K562 (cell line): Measurements from ENCODE around the gene TRDMT1. TPM values are rescaled to one million over a fixed set of nuclear protein-coding genes. Genes with fewer than 3 reads are reported as not detected.

Source experiments
- ATAC-seq: fragments of 200-7000 bp; cut with Tn5 transposase; 3 replicates; pipeline ENCODE4 v1.9.1; 2020; ENCODE audit warnings: moderate library complexity
- BruUV-seq: library from RNA; stranded (reverse); fragments of 400-500 nt; replicated peaks from 2 replicates; lab custom pipeline; 2021; lab: Mats Ljungman, UMichigan
- CTCF ChIA-PET: fragments of 300-600 bp; formaldehyde crosslinking; extraction: SDS; loops from one replicate; lab custom pipeline; 2021; ENCODE audit warnings: low intra/inter-chr PET ratio; lab: Yijun Ruan, JAX
- POLR2A ChIA-PET: fragments of 300-600, 350-650 bp; sonication (Branson Sonifier 250); formaldehyde crosslinking; extraction: SDS; loops from one replicate; lab custom pipeline; 2021; ENCODE audit warnings: antibody characterized with exemption, inconsistent platforms; lab: Yijun Ruan, JAX
- DNase-seq, 4 experiments: peaks; one replicate each; pipeline versions ENCODE4 v3.0.0 to v3.0.0-alpha.2; 2011 to 2018; ENCODE audit warnings: low spot score in 3 of 4, mixed read lengths in 3 of 4; ENCODE audit errors: extremely low read depth in 1 of 4
- FAIRE-seq: peaks from 2 replicates; lab custom pipeline; 2011; peaks lifted over from hg19 to GRCh38; lab: Jason Lieb, UNC
- H2AFZ ChIP-seq: 2 replicates; pipeline ENCODE4 v1.6.0; 2011; ENCODE audit warnings: low read depth, low read length, control low read depth, inconsistent platforms
- H3K27ac ChIP-seq: fragments of 200-600 bp; 3 replicates; pipeline ENCODE4 v1.8.0; 2011; ENCODE audit warnings: low read depth, mild to moderate bottlenecking, control low read depth, inconsistent platforms, low read length, moderate library complexity, mixed read lengths; ENCODE audit errors: extremely low read depth
- H3K27me3 ChIP-seq, 2 experiments: fragments of 300-600 bp in 1 of 2; 2 replicates in 1 of 2; 3 replicates in 1 of 2; pipeline versions ENCODE4 v1.6.0 to v1.8.0; 2011; ENCODE audit warnings: inconsistent platforms in 2 of 2, low read length in 2 of 2, mild to moderate bottlenecking in 1 of 2, mixed read lengths in 1 of 2, moderate library complexity in 1 of 2; ENCODE audit not compliant: control insufficient read depth in 2 of 2, insufficient read depth in 2 of 2
- H3K36me3 ChIP-seq: fragments of 300-600 bp; 3 replicates; pipeline ENCODE4 v1.8.0; 2011; ENCODE audit warnings: mild to moderate bottlenecking, low read length, inconsistent platforms; ENCODE audit not compliant: control insufficient read depth, insufficient read depth
- H3K4me1 ChIP-seq, 2 experiments: fragments of 200-600 bp in 1 of 2; replicated peaks in 1 of 2; 2 replicates in 1 of 2; 3 replicates in 1 of 2; pipeline versions ENCODE4 v1.5.1 to v1.8.0; 2011; ENCODE audit warnings: inconsistent platforms in 2 of 2, low read length in 2 of 2, mild to moderate bottlenecking in 1 of 2, mixed read lengths in 1 of 2, moderate library complexity in 1 of 2; ENCODE audit not compliant: control insufficient read depth in 2 of 2, insufficient read depth in 2 of 2
- H3K4me2 ChIP-seq: 2 replicates; pipeline ENCODE4 v1.6.1; 2011; ENCODE audit warnings: low read length, control low read depth, inconsistent platforms, mixed read lengths; ENCODE audit not compliant: insufficient read depth
- H3K4me3 ChIP-seq: fragments of 200-600 bp; sonication (generic), shearing (Covaris generic); 2 replicates; pipeline ENCODE4 v1.5.1; 2016; ENCODE audit warnings: control low read depth, inconsistent platforms
- H3K79me2 ChIP-seq: fragments of 200-600 bp; 3 replicates; pipeline ENCODE4 v1.8.0; 2011; ENCODE audit warnings: low read length, inconsistent platforms; ENCODE audit not compliant: control insufficient read depth, insufficient read depth
- H3K9ac ChIP-seq, 2 experiments: 2 replicates each; pipeline versions ENCODE4 v1.6.0 to v1.6.1; 2011; ENCODE audit warnings: low read depth in 2 of 2, low read length in 2 of 2, control low read depth in 1 of 2, inconsistent platforms in 1 of 2, mild to moderate bottlenecking in 1 of 2, mixed read lengths in 1 of 2; ENCODE audit not compliant: insufficient read depth in 1 of 2
- H3K9me1 ChIP-seq: one replicate; pipeline ENCODE4 v1.6.0; 2011; ENCODE audit warnings: inconsistent platforms, mild to moderate bottlenecking, low read length, moderate library complexity; ENCODE audit not compliant: control insufficient read depth, insufficient read depth
- H3K9me3 ChIP-seq: replicated peaks from 2 replicates; pipeline ENCODE4 v1.5.1; 2011; ENCODE audit warnings: low read depth, low read length, inconsistent platforms; ENCODE audit not compliant: control insufficient read depth, insufficient read depth
- H4K20me1 ChIP-seq: replicated peaks from 2 replicates; pipeline ENCODE4 v1.6.1; 2011; ENCODE audit warnings: low read length, inconsistent platforms, mixed read lengths; ENCODE audit not compliant: control insufficient read depth, insufficient read depth
- BRD9 ChIP-seq: fragments of 450-650 bp; IDR thresholded peaks from 2 replicates; pipeline ENCODE4 v1.6.1; 2018; ENCODE audit warnings: low read depth; ENCODE audit not compliant: partially characterized antibody
- KLF13 ChIP-seq: fragments of 450-650 bp; IDR thresholded peaks from 2 replicates; pipeline ENCODE4 v1.6.1; 2016; ENCODE audit warnings: missing genetic modification characterization, low read depth, mild to moderate bottlenecking, missing compliant biosample characterization, moderate library complexity, borderline replicate concordance
- NELFE ChIP-seq: IDR thresholded peaks from 2 replicates; pipeline ENCODE4 v1.6.1; 2011; ENCODE audit warnings: mild to moderate bottlenecking; ENCODE audit not compliant: insufficient read depth, insufficient read length
- NFXL1 ChIP-seq: fragments of 450-650 bp; formaldehyde crosslinking; IDR thresholded peaks from 2 replicates; pipeline ENCODE4 v1.4.0; 2021; ENCODE audit warnings: mild to moderate bottlenecking
- RFX5 ChIP-seq: IDR thresholded peaks from 2 replicates; pipeline ENCODE4 v1.6.1; 2011; ENCODE audit warnings: low read depth, mild to moderate bottlenecking, improper control_type of control experiment, low read length
- RUNX1 ChIP-seq: sonication (generic); IDR thresholded peaks from 2 replicates; pipeline ENCODE4 v1.6.1; 2016; ENCODE audit warnings: antibody characterized with exemption, low read depth
- SLC30A9 ChIP-seq: fragments of 250-450 bp; sonication (Bioruptor Pico); IDR thresholded peaks from 2 replicates; pipeline ENCODE4 v1.8.0; 2022; ENCODE audit warnings: mild to moderate bottlenecking, moderate library complexity
- ZNF239 ChIP-seq: fragments of 250-450 bp; sonication (Bioruptor Pico); IDR thresholded peaks from 2 replicates; pipeline ENCODE4 v1.4.0; 2020; ENCODE audit warnings: mild to moderate bottlenecking
- ZNF76 ChIP-seq: fragments of 250-450 bp; sonication (Bioruptor Pico); IDR thresholded peaks from 2 replicates; pipeline ENCODE4 v1.4.0; 2020; ENCODE audit warnings: mild to moderate bottlenecking, moderate library complexity, borderline replicate concordance
- WGBS: fragments of 100-300 bp; shearing (Covaris generic); methylation state at CpG from one replicate; pipeline ENCODE4 v1.1.6; 2016; ENCODE audit warnings: low coverage, mixed read lengths; ENCODE audit not compliant: insufficient coverage; ENCODE audit errors: missing lambda C conversion rate; 5-methylcytosine and 5-hydroxymethylcytosine counted together
- in situ Hi-C: fragments of 300-500 bp; cut with MboI; formaldehyde crosslinking; loops from 4 replicates; pipeline ENCODE4 v1.15.0; 2018; ENCODE audit warnings: inconsistent platforms, mixed read lengths
- intact Hi-C: fragments of 100-400 bp; cut with micrococcal nuclease; formaldehyde crosslinking; loops from 2 replicates; pipeline ENCODE4 v1.14.2; 2022
- polyA plus RNA-seq, 8 experiments: library from polyadenylated mRNA; depleted of rRNA in 4 of 8; stranded (reverse) in 5 of 8; unstranded in 3 of 8; fragments of >200 nt; fragmentation: Nextera tagmentation in 2 of 8; fragmentation: Illumina TruSeq in 1 of 8; extraction: Ambion mirVana in 2 of 8; extraction: Trizol in 1 of 8; gene quantifications; 2 replicates each; pipeline versions ENCODE4 v1.2.1 to v1.2.3, GENCODE V29; 2011 to 2014; ENCODE audit warnings: inconsistent platforms in 1 of 8, missing spikeins in 1 of 8
- total RNA-seq, 7 experiments: library from RNA; depleted of rRNA in 6 of 7; stranded (reverse); fragments of >200 nt in 6 of 7; fragmentation: Illumina TruSeq in 2 of 7; extraction: Trizol in 2 of 7; gene quantifications; 2 replicates each; pipeline versions ENCODE4 v1.2.1 to v1.2.3, GENCODE V29; 2011 to 2021; ENCODE audit warnings: low replicate concordance in 1 of 7
- TF ChIP-seq, protein P1 (sequence below): fragments of 450-650 bp; IDR thresholded peaks from 2 replicates; pipeline ENCODE4 v1.6.1; 2018; ENCODE audit not compliant: partially characterized antibody
- TF ChIP-seq, protein P2 (sequence below): fragments of 450-650 bp; formaldehyde crosslinking; IDR thresholded peaks from 2 replicates; pipeline ENCODE4 v1.4.0; 2022; ENCODE audit warnings: mild to moderate bottlenecking, moderate library complexity

Gene TRDMT1
- total and polyA plus RNA-seq, 9 of the 15 experiments (the other 6 are each of a cell fraction or from before 2014, with no cell fraction given), result 5.4 to 12.6 (median 9.3) TPM

DNA sequence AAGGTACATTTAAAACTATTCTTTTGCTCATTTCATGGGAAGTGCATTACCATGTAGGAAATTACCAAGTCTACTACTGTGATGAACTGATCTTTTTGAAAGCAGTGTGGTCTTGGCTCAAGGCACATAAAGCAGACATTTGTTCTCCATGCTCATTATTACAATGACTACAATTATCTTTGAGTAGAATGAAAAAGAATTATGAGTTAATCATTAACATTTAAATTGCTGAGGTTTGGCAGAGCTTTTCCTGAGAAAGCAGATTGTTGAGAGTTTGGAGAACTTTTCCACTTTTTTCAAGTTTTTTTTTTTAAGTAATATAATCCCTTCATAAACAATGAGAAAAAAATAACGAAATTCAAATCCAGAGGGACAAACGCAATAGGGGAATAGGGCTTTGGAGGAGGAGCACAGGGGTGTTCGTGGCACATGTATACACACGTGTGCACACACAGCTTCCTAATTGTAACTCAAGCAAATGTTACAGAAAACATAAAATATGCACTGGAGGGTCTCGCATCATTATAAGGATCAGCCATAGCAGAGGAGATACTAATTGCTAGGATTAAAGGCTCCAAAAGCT lies 62.9 kb downstream of the TRDMT1 start:
- H3K9me1 ChIP-seq, result no peaks in the 10 kb centered on the region
- H2AFZ ChIP-seq, result no peak overlapping the region
- FAIRE-seq, result no peak
- no peak overlapping the region for H3K4me2 ChIP-seq
- H3K9me3 ChIP-seq, result no peaks in the 10 kb centered on the region
- no peaks in the 10 kb centered on the region for H3K79me2 ChIP-seq
- WGBS, result 34% methylated on average over 5 of the region's 5 CpGs
- H3K27ac ChIP-seq, result no peak overlapping the region
- H3K36me3 ChIP-seq, result no peaks in the 10 kb centered on the region
- H3K9ac ChIP-seq, result no peak overlapping the region
- no peak overlapping the region for H3K4me3 ChIP-seq
- no peaks in the 10 kb centered on the region for H3K27me3 ChIP-seq
- ChIA-PET CTCF (no interaction called here), POLR2A (interaction anchor here (0.6 kb wide), 1 partner anchor 1781 kb away, joined by 3 read pairs; no protein-coding TSS in a partner anchor)
- TF ChIP-seq BRD9, result no peak
- TF ChIP-seq, protein P1, sequence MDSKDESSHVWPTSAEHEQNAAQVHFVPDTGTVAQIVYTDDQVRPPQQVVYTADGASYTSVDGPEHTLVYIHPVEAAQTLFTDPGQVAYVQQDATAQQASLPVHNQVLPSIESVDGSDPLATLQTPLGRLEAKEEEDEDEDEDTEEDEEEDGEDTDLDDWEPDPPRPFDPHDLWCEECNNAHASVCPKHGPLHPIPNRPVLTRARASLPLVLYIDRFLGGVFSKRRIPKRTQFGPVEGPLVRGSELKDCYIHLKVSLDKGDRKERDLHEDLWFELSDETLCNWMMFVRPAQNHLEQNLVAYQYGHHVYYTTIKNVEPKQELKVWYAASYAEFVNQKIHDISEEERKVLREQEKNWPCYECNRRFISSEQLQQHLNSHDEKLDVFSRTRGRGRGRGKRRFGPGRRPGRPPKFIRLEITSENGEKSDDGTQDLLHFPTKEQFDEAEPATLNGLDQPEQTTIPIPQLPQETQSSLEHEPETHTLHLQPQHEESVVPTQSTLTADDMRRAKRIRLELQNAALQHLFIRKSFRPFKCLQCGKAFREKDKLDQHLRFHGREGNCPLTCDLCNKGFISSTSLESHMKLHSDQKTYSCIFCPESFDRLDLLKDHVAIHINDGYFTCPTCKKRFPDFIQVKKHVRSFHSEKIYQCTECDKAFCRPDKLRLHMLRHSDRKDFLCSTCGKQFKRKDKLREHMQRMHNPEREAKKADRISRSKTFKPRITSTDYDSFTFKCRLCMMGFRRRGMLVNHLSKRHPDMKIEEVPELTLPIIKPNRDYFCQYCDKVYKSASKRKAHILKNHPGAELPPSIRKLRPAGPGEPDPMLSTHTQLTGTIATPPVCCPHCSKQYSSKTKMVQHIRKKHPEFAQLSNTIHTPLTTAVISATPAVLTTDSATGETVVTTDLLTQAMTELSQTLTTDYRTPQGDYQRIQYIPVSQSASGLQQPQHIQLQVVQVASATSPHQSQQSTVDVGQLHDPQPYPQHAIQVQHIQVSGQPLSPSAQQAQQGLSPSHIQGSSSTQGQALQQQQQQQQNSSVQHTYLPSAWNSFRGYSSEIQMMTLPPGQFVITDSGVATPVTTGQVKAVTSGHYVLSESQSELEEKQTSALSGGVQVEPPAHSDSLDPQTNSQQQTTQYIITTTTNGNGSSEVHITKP, result no peak
- TF ChIP-seq KLF13 (tag), result no peak
- no peak for TF ChIP-seq SLC30A9 (CRISPR knock-in tag)
- TF ChIP-seq RFX5, result no peak
- no peak for TF ChIP-seq RUNX1
- no peak for TF ChIP-seq ZNF239 (CRISPR knock-in tag)
- no peak for TF ChIP-seq NFXL1 (CRISPR knock-in tag)
- TF ChIP-seq, protein P2, sequence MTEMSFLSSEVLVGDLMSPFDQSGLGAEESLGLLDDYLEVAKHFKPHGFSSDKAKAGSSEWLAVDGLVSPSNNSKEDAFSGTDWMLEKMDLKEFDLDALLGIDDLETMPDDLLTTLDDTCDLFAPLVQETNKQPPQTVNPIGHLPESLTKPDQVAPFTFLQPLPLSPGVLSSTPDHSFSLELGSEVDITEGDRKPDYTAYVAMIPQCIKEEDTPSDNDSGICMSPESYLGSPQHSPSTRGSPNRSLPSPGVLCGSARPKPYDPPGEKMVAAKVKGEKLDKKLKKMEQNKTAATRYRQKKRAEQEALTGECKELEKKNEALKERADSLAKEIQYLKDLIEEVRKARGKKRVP (CRISPR knock-in tag), result no peak
- TF ChIP-seq NELFE, result no peak
- no peak for TF ChIP-seq ZNF76 (CRISPR knock-in tag)
- no TSS peak for BruUV-seq
- in situ Hi-C loops (no loop called here), intact Hi-C loops (no loop called here)
- H4K20me1 ChIP-seq, result no peaks in the 10 kb centered on the region
- DNase-seq, result no peak
- H3K4me1 ChIP-seq, result no peaks in the 10 kb centered on the region
- ATAC-seq, result no peak
